C4-2B (cell line): ENCODE results near the gene PLCL2.

Experiments
- CTCF ChIP-seq: fragments of 450-650 bp; conservative IDR thresholded peaks from 2 replicates; pipeline ENCODE4 v1.5.1; 2017; ENCODE audit warnings: mild to moderate bottlenecking
- ZFX ChIP-seq: fragments of 450-650 bp; IDR thresholded peaks from 2 replicates; pipeline ENCODE4 v1.6.1; 2017

- TF ChIP-seq CTCF: no peak
- TF ChIP-seq ZFX: no peak
Observed at GRCh38 chr3:17070161-17070959, 185.6 kb downstream of the PLCL2 start.
